Skin epidermis (tissue), 12 donors: ENCODE data around the gene LIMS1.

ENCODE experiments used
- H3K27ac ChIP-seq, 21 experiments: fragments of 200-600 bp; sonication (generic) in 11 of 21; one replicate each; pipeline ENCODE4 v1.5.0; 2020; ENCODE audit warnings: mild to moderate bottlenecking in 3 of 21, inconsistent platforms in 2 of 21, moderate library complexity in 2 of 21
- H3K4me3 ChIP-seq, 7 experiments: fragments of 200-600 bp; sonication (generic) in 2 of 7; one replicate each; pipeline ENCODE4 v1.5.0; 2020; ENCODE audit warnings: inconsistent platforms in 2 of 7, mild to moderate bottlenecking in 2 of 7, moderate library complexity in 1 of 7

Gene LIMS1

GRCh38 chr2:108607706-108608301, 73.5 kb downstream of the LIMS1 start:
- Histone ChIP-seq H3K4me3 (no peak overlapping the region), H3K27ac (no peak overlapping the region)

- Histone ChIP-seq H3K27ac (peak overlapping the region in 1 of 21 experiments; percentile 89), H3K4me3 (no peak overlapping the region)
These were observed 76.8 kb downstream of the LIMS1 start for GRCh38 chr2:108611021-108611420.

DNA sequence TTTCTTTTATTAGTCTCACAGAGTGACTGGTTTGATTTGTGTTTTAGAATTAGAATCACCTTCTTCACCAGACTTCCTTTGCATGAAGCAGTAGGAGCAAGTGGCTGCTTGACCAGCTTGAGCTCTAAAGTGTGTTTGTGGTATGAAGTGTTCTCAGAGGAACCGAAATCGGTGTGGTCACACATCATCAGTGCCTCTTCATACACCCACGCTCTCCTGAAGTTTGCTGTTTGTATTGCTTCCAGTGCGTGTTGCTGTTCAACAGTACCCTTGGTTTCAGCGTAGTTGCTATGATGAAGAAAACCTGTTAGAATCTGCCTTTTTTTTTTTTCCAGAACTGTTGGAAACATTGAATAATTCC, 77.9 kb downstream of the LIMS1 start:
- peak overlapping the region in 14 of 21 experiments; percentile 27 to 89 (median 58) for H3K27ac ChIP-seq

DNA sequence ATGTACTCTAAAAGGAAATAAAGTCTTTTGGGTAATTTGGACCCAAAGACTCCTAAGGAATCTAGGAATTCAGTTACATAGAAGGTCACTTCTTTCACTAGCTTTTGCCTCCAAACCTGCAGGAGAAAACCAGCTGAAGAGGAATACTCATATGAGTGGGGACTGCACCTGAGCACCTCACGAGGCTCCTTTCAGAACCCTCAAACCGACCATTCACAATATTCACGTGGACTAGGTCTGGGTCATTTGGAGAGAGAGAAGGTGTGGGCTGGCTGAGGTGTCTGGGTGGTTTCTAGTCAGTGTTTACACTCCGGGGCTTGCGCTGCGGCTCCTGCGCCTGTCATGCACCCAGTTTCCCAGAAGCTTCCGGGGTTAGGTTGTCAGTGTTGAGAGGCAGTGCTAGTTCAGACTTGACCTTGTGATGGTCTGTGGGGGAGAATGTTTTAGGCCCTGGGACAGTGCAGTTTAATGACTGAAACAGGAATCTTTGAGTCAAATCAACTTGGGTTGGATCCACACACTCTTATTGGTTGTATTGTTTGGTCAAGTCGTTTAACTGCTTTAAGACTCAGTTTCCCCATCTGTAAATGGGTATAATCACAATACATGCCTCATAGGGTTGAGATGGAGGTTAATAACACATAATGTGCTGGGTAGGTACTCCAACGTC, 78.4 kb downstream of the LIMS1 start:
- H3K27ac ChIP-seq = peak overlapping the region in 17 of 21 experiments; percentile 20 to 89 (median 56)
- no peak overlapping the region for H3K4me3 ChIP-seq

More for the DNA sequence above, 77.9 kb downstream of the LIMS1 start:
- H3K4me3 ChIP-seq = no peak overlapping the region

DNA sequence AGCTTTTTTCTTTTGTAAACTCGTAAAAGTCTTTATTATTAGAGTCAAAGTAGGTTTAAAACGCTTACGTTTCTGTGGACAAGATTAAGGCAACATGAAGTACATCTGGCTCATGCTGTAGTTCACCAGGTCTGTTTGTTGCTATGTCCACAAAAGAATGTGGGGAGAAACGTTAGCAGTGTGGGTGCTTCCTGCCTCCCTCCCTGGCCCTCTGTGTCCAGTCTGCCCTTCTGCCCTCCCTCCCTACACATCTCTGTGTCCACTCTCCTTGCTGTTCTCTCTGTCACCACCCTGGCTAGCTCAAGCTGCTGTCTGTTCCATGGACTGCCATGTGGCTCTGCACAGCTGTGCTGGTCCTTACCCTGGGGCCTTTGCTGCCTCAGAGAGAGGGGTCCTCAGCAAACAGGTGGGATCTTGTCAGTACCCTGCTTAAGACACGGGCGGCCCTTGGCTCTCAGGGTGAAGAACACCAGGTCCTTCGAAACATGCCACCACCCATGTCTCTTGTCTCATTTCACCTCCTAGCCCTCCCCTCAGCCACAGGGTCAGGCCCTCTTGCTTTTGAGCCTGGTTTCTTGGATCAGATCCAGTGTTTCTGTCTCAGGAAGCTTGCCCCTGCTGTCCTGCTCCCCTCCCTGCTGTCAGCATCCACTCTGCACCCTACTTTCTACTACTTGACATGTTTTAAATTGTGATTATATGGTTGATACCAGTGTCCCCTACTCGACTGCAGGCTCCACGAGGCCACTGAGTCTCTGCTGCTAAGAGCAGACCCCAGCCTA, 79.2 kb downstream of the LIMS1 start:
- Histone ChIP-seq H3K4me3 (no peak overlapping the region), H3K27ac (peak overlapping the region in 14 of 21 experiments; percentile 2 to 89 (median 49))

DNA sequence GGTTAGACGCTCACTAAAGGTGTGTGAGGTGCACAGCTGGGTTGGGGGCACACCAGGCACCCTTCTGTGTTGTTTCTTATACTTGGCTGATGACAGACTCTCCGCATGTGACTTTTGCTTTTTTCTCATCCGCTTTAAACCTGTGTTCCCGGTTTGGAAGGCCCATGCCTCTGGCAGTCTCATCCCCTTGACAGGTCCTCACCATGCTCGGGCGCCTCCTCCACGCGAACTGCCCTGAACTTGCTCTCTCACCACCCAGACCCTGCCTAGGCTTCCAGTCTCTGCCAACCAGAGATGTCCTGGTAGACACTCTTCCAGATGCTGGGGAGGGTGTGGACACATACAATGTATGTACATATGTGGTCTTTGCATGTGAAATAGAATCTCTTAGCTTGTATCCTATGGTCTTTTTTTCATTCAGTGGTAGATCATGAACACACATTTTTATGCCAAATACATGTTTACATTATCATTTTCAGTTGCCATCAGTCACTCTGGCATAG, 79.8 kb downstream of the LIMS1 start:
- peak overlapping the region in 10 of 21 experiments; percentile 2 to 89 (median 55) for H3K27ac ChIP-seq
- no peak overlapping the region for H3K4me3 ChIP-seq

GRCh38 chr2:108614659-108615058, 80.4 kb downstream of the LIMS1 start:
- H3K4me3 ChIP-seq = no peak overlapping the region
- H3K27ac ChIP-seq = peak overlapping the region in 2 of 21 experiments; percentile 68 to 89

DNA sequence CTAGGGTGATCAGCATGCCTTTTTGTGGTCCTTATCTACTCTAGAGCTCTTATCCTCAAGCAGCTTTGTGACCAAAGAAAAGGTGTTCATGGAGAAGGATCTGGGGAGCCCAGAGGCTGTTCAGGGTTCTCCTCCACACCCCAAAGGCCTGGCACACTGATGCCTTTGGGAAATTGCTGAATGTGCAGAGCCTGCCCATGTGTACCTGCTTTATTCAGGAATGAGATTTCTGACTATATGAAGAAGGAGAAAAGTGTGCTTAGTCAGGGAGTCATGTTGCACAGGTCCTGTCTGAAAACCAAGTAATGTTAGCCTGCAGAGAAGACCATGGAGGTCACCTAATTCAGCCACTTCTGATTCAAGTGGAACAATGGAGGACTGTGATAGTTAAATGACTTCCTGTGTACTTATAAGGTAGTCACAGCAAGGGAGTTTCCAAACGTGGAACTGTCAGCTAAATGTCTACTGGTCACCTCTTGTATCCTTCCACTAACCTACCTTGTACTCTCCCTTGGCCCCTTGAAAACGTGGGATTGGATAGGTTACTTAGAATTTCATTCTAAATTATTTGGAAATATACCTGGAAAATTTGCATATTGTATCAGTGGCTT, 81.3 kb downstream of the LIMS1 start:
- no peak overlapping the region for H3K4me3 ChIP-seq
- peak overlapping the region in 6 of 21 experiments; percentile 10 to 47 (median 38) for H3K27ac ChIP-seq

- Histone ChIP-seq H3K4me3 (no peak overlapping the region), H3K27ac (peak overlapping the region in 3 of 21 experiments; percentile 5 to 29 (median 27))
These were observed 82.0 kb downstream of the LIMS1 start for GRCh38 chr2:108616318-108616717.

DNA sequence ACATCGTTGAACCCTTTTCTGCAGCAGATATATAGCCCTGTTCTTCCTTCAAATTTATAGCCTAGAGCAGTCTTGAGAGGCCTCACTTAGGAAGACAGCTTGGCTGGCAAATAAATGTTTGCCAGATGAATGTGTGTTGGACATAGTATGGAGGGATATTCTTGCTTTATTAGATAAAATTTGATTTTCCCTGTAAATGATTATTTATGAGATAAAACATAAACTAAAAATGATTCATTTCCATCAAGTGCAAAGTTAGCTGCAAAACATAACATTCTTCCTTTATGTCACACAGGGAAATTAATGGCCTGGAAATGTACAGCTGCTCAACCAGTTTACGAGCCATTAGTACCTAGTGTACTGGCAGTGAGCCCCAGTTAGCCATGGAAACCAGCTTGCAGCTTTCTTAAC, 82.5 kb downstream of the LIMS1 start:
- peak overlapping the region in 4 of 21 experiments; percentile 5 to 80 (median 28) for H3K27ac ChIP-seq

GRCh38 chr2:108617617-108618016, 83.3 kb downstream of the LIMS1 start:
- Histone ChIP-seq H3K4me3 (no peak overlapping the region), H3K27ac (peak overlapping the region in 12 of 21 experiments; percentile 1 to 80 (median 46))

More for the DNA sequence above, 82.5 kb downstream of the LIMS1 start:
- no peak overlapping the region for H3K4me3 ChIP-seq

DNA sequence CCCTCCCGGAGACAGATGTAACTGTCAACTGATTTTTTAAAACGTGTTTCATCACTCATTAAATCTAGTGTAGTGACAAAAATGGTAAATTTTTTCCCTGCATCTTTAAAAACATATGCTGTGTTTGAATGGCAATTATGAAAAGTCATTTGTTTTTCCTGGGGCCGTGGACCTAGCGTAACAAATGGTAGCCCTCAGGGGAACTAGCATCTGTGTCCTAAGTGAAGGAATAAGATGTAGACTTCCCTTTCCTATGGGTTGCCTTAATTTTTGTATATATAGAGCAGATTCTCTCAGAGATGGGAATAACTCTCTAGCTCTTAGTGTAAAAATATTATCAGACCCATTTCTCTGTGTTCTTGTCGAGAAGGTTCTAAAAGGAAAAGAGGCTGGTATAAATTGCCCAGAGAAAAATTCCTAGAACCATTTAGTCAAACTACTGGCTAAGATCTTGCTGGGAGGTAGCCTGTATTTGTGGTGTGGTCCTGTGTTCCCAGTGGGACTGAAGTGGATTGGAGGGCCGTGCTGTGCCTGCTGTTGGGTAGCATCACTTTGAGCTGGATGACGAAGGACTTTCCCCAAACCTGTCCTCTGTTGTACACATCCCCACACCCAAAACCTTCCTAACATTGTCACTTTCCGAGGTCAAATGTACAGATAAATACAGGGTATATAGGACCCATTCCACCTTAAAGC, 85.8 kb downstream of the LIMS1 start:
- H3K4me3 ChIP-seq = no peak overlapping the region
- peak overlapping the region in 19 of 21 experiments; percentile 16 to 88 (median 62) for H3K27ac ChIP-seq

- no peak overlapping the region for H3K4me3 ChIP-seq
- H3K27ac ChIP-seq = peak overlapping the region in 19 of 21 experiments; percentile 16 to 88 (median 61)
These were observed 86.4 kb downstream of the LIMS1 start for GRCh38 chr2:108620656-108621055.

DNA sequence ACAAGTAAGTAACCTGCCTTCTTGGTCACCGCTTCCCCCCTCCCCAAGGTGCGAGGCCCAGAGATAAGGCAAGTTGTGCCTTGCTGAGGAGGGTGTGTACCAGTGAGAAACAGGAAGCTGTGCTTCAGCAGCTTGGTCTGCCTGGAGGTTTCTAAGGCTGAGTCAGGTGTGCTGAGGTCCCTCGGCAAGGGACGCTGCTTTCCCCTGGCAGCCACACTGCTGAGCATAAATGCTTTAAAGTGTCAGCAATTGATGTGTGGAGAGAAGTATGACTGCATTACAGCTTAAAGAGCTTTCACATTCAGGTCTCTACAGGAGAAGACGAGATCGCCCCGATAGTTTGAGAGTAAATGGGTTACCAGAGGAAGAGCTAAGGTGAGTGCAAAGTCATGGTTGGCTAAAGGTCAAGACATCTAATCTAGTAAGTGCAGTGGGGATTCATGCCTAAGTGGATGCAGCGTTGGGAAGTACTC, 86.9 kb downstream of the LIMS1 start:
- Histone ChIP-seq H3K27ac (peak overlapping the region in 20 of 21 experiments; percentile 7 to 88 (median 62)), H3K4me3 (peak overlapping the region in 6 of 7 experiments; percentile 1 to 25 (median 14))

DNA sequence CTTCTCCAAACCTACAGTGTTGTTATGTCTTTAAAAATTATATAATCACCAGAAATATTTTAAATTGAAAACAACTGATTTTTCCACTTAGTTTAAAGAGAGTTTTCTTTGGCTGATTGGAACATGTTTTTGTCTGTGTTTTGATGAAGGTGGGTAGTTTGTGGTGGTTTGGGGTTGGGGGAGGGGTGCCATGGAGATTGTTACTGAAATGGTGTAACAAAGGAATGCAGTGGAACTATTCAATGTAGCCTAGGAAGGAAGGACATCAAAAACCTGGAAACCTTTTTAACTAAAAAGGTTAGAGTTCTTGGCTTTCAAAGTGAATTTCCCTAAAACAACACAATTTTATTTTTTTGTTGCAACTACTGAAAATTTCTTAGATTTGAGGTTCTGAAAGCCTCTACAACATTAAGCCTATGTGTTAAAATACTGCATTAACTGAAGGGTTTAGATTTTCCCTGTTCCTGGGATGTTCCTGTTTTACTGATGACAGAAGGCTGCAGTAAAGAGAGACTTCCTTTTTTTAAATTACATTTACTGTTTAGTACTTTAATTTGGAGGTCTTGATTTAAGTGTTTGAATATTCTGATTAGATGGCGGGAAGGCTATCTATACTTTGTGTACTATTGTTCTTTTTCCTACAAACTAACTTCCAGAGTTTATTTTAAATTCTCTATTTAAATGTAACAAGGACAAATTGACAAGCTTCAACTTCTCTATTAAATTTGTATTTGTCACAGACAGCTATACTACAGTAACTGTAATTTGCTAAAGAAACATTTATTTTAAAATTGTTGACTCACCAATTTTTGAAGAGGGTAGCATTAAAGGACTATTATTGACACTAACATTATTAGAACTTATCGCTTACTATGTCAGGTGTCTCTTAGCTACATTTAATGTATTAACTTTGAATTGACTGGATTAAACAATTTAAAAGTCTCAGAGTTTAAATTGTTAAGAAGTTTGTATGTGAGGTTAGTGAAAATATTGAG, 87.7 kb downstream of the LIMS1 start:
- peak overlapping the region in 5 of 7 experiments; percentile 1 to 25 (median 13) for H3K4me3 ChIP-seq
- H3K27ac ChIP-seq = peak overlapping the region in 20 of 21 experiments; percentile 7 to 88 (median 62)

- Histone ChIP-seq H3K4me3 (no peak overlapping the region), H3K27ac (peak overlapping the region in 5 of 21 experiments; percentile 16 to 72 (median 30))
These were observed 89.3 kb downstream of the LIMS1 start for GRCh38 chr2:108623616-108624015.

DNA sequence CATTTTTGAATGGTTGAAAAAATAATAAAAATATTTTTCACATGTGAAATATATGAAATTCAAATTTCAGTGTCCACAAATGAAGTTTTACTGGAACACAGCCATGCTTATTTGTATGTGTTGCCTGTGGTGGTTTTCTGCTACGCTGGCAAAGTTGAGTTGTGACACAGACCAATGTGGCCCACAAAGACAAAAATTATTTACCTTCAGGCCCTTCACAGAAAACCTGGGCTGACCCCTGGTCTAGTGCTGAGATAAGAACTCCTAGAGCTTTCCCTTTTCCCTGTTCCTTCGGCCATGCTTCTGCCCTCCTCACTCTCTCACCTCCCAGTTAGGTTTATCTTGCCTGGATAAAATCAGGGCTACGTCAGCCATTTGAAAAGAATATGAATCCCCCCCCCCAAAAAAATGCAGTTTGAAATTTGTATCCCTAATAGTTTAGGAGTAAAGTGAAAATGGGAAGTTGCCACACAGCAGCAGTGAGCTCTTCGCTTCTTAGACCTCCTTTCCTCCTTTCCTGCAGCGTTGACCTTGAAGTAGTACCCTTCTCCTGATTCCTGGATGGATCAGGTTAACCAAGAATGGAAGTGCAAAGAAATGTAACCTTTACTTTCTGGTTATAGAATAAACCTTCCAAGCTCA, 91.0 kb downstream of the LIMS1 start:
- Histone ChIP-seq H3K4me3 (no peak overlapping the region), H3K27ac (peak overlapping the region in 1 of 21 experiments; percentile 17)
